Suppressor macrophage (primary cell): Measurements from ENCODE around the gene ANKRD17.

ENCODE experiments used
- DNase-seq, 4 experiments: peaks; one replicate each; pipeline ENCODE4 v3.0.0-alpha.2; 2020 to 2022

The ANKRD17 gene

GRCh38 chr4:73109493-73109892, 149.1 kb downstream of the ANKRD17 start:
- no peak for DNase-seq

- no peak for DNase-seq
Measured at GRCh38 chr4:73104695-73105094, 153.9 kb downstream of the ANKRD17 start.

- DNase-seq: peak in 1 of 4 experiments; percentile 6
Measured at GRCh38 chr4:73103799-73104503, 154.6 kb downstream of the ANKRD17 start.

DNA sequence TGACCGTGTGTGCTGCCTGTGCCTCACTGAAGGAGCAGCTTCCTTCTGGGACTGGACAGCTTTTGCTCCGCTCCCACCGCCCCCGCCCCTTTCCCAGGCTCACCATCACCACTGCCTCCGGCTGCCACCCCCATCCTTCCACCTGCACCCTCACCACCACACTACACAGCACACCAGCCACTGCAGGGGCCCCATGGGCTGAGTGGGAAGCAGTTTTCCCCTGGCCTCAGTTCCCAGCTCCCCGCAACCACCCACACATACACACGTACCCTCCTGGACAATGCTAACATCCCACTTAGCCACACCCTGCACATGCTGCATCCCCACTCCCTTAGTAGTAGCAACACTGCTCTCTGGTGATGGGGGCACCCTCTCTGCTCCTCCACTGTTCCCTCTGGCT, 159.5 kb downstream of the ANKRD17 start:
- DNase-seq: no peak

DNA sequence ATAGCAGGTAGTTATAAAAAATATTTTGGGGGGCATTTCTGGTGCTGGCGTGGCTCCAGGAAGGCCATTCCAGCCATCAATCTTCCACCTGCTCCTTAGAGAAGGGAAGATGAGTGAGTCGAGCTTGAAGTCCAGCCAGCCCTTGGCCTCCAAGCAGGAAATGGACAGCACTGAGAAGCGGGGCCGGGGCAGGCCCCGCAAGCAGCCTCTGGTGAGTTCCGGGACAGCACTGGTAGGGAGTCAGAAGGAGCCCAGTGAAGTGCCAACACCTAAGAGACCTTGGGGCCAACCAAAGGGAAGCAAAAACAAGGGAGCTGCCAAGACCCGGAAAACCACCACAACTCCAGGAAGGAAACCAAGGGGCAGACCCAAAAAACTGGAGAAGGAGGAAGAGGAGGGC, 159.9 kb downstream of the ANKRD17 start:
- DNase-seq: no peak

DNA sequence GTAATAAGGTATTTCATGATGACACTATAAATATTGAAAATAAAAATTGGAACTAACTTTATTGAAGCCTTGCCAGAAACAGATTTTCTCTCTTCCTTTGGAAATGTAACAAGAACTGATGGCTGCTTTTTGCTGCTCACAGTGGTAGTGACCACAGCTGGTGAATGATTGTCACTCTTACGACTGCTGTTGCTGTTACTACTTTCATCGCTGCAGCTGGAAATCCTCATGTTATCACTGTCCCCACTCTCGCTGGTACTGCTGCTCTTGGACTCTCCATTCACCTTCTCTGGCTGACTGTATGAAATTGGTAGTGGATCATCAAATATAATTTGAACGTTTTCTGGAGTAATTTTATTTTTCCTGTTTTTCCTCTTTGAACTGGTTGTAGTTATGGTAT, 160.6 kb downstream of the ANKRD17 start:
- no peak for DNase-seq

DNA sequence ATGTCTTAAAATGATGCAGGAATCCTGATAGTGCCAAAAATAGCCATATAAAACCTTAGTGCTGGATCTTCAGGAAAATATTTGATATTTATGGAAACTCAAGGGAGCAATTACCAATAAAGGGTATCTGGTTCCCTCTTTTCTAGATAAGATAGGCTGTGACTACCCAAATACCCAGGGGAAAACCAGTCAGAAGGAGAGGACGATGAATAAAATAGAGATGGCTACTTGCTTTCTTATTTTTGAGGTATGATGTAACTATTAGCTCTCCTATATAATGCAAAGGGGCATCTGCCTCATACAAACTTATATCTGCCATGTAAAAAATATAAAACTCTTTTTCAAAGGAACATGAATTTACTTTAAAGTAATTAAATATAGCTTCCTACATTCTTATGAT, 165.7 kb downstream of the ANKRD17 start:
- no peak for DNase-seq

DNA sequence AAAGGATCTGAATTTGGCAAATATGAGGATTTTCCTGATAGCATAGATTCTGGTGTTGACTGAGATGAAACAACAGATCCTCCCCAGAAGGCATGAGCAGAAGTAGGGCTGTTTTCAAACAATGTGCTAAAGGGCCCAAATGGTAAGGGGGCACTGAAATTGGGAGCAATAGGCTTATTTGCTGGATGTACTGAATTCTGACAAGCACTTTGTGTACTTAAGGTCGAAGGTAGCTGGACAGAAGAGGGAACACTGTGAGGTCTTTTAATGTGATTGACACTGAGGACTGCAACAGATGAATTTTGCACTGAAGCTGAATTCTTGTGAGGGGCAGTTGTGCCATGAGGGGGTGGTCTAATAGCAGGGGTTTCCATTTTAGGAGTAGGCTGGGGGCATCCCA, 167.9 kb downstream of the ANKRD17 start:
- no peak for DNase-seq

DNA sequence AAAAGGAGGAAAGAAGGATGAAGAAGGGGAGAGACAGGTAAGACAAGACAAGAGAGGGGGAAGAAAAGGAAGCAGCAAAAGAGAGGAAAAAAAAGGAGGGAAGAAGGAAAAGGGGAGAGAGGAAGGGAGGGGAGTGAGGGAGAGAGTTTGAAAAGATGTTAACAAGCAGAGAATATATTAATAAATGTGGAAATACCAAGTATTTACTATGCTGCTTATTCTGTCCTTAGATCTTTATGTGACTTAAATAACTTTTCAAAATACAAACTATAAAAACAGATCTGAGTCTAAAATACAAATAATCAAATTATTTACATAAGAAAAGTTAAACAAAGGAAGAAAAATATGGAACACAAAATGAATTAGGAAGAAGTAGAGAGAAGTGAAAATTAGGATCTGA, 170.7 kb downstream of the ANKRD17 start:
- no peak for DNase-seq

GRCh38 chr4:73086095-73086868, 172.3 kb downstream of the ANKRD17 start:
- peak in 1 of 4 experiments; percentile 12 for DNase-seq

DNA sequence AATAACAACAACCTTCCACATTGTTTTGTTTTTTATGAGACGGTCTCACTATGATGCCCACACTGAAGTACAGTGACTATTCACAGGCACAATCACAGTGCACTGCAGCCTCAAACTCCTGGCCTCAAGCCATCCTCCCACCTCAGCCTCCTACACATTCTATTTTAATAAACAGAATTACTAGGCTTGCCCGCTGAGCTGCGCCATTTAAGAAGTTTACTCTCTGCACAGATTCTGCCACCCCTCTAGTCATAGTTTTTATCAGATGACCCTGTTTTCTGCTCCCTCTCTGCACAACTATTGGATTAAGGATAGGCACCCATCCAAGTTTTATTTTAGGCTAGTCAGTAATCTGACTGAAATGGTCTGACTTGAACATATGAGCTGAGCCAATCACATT, 177.8 kb downstream of the ANKRD17 start:
- DNase-seq: peak; percentile 42 to 57 (median 45)

GRCh38 chr4:73075832-73076231, 182.8 kb downstream of the ANKRD17 start:
- DNase-seq: no peak

GRCh38 chr4:73070074-73070390, 188.6 kb downstream of the ANKRD17 start:
- no peak for DNase-seq

DNA sequence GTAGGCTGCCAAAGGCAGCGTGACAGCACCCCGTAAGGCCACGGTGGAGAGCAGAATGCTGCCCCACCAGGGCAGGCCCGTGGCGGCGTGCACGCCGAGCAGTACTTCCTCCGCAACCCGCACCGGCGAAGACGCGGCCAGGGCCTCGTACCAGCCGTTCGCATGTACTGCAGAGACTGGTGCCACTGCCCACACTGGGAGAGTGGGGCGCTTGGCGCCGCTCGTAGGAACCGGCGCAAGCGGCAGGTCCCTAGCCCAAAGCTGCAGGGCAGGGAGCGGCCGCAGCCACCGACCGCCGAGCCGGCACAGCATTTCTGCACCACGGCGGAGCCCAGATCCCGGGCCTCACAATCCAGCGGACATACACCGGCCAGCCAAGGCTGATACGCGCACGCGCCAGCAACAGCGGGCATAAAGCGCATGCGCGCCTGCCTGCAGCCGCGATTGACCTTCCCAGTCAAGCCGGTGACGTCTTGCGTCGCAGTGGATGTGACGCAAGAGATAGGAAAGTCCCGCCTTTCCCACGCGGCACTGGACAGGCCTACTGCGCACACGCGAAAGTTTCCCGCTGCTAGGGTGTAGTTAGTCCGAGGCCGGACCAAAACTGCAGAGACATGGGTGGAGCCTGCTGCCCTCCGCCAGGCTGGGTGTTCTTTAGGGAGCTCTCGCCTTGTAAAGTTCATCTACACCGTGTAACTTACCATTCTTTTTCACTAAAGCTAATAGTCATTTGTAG, 189.1 kb downstream of the ANKRD17 start, which contains the start of gene COX18:
COX18 (minus strand) TSS at position 379 of the 736 bp plus-strand sequence; CDS start at position 312, 67 bp downstream.
- DNase-seq: peak; percentile 99 to 100 (median 100)

DNA sequence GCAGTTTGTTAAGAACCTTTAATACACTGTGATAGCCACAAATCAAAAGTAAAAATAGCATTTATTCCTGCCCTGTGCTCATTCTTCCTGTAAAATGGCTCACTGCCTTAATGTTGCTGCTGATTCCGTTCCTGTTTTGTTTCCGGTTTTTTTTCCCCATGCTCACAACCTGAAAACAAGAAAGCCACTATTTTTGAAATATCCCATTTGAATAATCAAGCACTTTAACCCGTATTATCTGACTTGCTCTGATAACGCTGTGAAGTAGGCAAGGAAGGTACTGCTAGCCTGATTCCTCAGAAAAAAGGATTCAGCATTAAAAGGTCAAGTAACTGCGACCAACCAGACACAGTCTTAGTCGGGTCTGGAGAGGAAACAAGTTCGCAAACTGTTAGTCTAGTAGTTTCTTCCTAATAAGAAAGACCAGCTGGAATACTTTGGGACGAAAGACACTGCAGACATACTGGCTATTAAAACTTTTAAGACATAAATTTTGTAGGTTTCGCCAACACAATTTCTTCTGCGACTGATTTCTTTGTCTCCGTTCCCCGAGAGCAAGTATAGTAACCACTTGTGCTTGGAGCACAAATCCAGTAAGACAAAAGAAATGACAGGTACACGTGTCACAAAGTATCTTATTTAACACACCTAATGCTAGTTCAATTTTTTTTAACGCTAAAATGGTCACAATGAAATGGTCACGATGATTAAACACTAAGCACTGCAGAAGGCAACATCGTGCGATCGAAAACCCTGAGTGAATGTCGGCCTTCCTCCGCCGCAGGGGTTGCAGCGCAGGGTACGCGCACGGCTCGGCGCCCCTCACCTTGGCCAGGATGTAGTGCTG, 189.9 kb downstream of the ANKRD17 start:
- peak; percentile 48 to 74 (median 62) for DNase-seq

GRCh38 chr4:73067971-73068394, 190.6 kb downstream of the ANKRD17 start:
- peak in 2 of 4 experiments; percentile 8 to 23 for DNase-seq

DNA sequence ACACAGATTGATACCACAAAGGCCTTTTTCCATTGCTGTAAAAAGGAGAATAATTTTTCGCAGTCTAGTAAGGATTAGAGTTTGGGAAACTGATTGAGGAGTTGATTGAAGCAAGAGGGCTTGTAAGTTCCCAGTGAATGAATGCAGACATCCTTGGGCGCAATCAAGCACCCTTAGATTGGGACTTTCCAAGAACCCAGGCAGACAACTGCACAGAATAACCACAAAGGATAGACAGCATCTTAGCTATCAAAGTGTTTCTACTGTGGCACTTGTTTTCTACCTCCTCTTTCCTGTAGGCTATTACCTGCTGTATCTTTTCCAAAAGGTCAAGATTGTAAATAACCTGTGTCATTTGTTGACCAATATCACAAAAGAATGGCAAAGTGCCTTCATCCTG, 191.7 kb downstream of the ANKRD17 start:
- DNase-seq: no peak

DNA sequence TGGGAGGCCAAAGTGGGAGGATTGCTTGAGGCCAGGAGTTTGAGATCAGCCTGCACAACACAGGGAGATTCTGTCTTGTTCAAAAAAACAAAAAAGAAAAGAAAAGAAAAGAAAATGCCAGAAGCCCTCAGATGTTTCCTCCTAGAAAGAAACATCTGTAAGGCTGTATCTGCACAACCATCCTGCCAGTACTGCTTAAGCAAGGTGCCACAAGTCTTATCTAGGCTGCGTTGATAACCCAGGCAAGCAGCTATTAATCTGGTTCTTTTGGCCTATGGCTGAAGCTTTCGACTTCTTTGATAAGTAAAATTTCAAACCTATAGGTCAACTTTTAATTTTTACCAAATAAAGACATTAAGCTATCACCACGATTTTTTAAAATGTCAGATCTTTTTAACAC, 192.2 kb downstream of the ANKRD17 start:
- DNase-seq: no peak

DNA sequence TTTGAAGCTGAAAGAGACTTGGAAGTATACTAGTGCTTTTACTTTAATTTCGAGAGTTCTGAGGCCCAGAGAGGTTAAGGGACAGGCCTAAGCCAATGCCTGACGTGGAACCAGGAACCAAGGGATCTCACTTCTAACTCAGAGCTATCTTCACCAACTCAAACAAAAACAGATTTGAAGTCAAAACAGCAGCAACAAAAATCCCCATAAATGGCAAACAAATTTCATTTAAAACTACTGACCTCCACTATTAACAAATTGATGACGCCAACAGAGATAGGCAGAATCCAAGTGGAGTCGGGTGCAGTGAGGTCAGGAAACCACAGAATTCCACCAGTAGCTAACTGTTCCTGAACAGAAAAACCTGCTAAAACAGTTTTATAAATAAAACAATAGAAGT, 194.1 kb downstream of the ANKRD17 start:
- DNase-seq: no peak

- no peak for DNase-seq
Measured at GRCh38 chr4:73055241-73055897, 203.2 kb downstream of the ANKRD17 start.

DNA sequence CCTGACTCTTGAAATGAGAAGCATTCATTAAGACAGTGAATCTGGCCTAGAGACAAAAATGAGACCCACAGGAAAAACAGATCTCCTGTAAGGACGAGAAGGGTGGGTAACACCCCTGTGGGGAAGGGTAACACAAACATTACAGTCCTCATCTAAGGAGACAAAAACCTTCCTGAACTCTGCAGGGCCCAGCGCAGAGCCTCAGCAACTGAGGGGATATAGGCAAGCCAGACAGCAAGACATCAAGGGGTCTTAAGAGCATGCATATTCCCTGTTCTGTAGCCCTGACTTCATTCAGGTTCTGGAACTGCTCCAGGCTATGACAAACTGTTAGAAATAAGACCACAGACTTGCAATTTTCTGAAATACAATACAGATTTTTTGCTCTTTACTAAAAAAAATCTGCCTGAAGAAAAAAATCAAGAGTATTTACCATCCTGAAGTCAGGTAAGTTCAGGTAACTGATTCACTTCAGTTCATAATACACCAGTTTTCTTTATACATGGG, 204.6 kb downstream of the ANKRD17 start:
- DNase-seq: no peak

GRCh38 chr4:73053076-73053475, 205.5 kb downstream of the ANKRD17 start:
- DNase-seq: no peak
